Rectal smooth muscle tissue (tissue), 1 donor: ENCODE data around the gene SMURF1.
"Not testable (repeated sequence)": the region's sequence is repeated elsewhere in the genome, so short reads cannot be mapped to it uniquely, and the experiment has no call there.

Source experiments
- H3K27ac ChIP-seq: one replicate; pipeline ENCODE4 v1.7.0; 2013; ENCODE audit warnings: low read depth, low read length, inconsistent platforms
- H3K27me3 ChIP-seq: one replicate; pipeline ENCODE4 v1.7.0; 2013; ENCODE audit warnings: low read length; ENCODE audit not compliant: control insufficient read depth, insufficient read depth
- H3K36me3 ChIP-seq: one replicate; pipeline ENCODE4 v1.7.0; 2013; ENCODE audit warnings: low read length; ENCODE audit not compliant: control insufficient read depth, insufficient read depth
- H3K4me1 ChIP-seq: one replicate; pipeline ENCODE4 v1.7.0; 2013; ENCODE audit warnings: low read length; ENCODE audit not compliant: control insufficient read depth, insufficient read depth
- H3K4me3 ChIP-seq: one replicate; pipeline ENCODE4 v1.7.0; 2013; ENCODE audit warnings: low read length
- H3K9ac ChIP-seq: one replicate; pipeline ENCODE4 v1.7.0; 2013; ENCODE audit warnings: low read length

Gene SMURF1

DNA sequence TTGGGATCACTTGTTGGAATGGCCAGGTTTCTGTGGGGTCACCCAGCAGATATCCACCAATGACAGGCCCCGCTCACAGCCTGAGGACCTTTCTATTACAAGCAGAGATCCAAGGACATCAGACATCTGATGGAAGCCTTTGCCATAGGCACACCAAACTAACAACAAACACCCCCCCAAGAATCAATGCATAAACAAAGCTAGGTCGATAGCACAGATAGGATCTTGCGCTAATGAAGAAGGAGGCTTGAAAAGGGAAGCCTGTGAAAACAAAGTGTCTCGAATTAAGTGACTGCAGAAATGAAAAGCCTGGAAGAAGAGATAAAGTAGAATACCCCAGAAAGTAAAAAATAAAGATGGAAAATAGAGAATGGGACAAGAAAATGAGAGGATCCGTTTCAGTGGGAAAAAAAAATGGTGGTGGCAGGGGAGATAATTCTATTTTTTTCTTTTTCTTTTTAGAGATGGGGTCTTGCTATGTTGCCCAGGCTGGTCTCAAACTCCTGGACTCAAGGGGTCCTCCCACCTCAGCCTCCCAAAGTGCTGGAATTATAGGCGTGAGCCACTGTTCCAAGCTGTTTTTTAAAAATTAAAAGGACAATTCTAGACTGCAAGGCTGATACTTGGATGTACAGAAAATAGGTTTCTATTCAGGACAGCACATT, 26.3 kb upstream of the SMURF1 start:
- H3K36me3 ChIP-seq: no peaks in the 10 kb centered on the region
- H3K9ac ChIP-seq: no peak overlapping the region
- no peaks in the 10 kb centered on the region for H3K4me1 ChIP-seq
- H3K27ac ChIP-seq: no peak overlapping the region
- no peaks in the 10 kb centered on the region for H3K27me3 ChIP-seq
- H3K4me3 ChIP-seq: no peak overlapping the region

DNA sequence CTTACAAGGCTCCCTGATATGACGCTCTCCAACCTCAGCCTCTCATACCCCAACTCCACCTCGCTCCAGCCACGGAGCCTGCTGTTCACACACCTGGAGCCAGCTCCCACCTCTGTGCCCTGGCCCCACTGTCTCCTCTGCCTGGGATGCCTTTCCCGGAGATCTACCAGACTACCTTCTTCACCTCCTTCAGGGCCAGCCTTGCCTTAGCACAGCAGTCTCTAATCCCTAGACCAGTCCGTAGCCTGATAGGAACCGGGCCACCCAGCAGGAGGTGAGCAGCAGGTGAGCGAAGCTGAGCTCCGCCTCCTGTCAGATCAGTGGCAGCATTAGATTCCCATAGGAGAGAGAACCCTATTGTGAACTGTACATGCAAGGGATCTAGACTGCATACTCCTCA, 23.2 kb upstream of the SMURF1 start:
- Histone ChIP-seq H3K27ac (no peak overlapping the region), H3K9ac (no peak overlapping the region), H3K4me1 (no peaks in the 10 kb centered on the region), H3K4me3 (no peak overlapping the region), H3K27me3 (no peaks in the 10 kb centered on the region), H3K36me3 (no peaks in the 10 kb centered on the region)

DNA sequence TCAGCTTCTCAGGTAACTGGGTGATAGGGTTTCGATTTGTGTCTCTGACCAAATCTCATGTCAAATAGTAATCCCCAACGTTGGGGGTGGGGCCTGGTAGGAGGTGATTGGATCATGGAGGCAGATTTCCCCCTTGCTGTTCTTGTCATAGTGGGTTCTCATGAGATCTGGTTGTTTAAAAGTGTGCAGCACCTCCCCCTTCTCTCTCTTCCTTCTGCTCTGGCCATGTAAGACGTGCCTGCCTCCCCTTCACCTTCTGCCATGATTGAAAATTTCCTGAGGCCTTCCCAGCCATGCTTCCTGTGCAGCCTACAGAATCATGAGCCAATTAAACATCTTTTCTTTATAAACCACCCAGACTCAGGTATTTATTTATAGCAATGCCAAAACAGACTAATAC, 21.9 kb upstream of the SMURF1 start:
- no peaks in the 10 kb centered on the region for H3K27me3 ChIP-seq
- H3K27ac ChIP-seq: no peak overlapping the region
- H3K9ac ChIP-seq: no peak overlapping the region
- no peaks in the 10 kb centered on the region for H3K36me3 ChIP-seq
- H3K4me1 ChIP-seq: no peaks in the 10 kb centered on the region
- no peak overlapping the region for H3K4me3 ChIP-seq

DNA sequence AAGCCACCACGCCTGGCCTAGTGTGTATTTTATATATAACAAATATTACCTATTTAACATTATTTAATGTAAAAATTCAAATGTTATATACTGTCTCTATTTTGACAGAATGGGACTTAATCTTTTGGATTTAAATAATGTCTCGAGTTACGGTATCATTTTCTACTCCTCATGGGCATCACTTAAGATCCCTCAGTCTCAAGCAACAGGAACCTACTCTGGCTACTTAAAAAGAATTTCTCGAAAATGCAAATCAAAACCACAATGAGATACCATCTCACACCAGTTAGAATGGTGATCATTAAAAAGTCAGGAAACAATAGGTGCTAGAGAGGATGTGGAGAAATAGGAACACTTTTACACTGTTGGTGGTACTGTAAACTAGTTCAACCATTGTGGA, 19.8 kb upstream of the SMURF1 start:
- not testable (repeated sequence) for H3K27ac ChIP-seq

DNA sequence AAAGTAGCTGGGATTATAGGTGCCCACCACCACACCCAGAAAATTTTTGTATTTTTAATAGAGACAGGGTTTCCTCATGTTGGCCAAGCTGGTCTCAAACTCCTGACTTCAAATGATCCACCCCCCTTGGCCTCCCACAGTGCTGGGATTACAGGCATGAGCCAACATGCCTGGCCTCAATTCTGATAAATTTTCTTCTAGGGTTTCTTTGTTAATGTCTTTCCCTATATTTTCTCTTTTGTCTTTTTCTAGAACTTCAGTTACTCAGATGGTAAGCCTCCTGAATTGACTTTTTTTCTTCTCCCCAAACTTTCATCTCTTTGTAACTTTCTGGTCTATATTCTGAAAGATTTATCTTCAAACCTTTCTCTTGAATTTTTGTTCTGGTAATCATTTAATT, 12.7 kb upstream of the SMURF1 start:
- no peaks in the 10 kb centered on the region for H3K4me1 ChIP-seq
- no peaks in the 10 kb centered on the region for H3K36me3 ChIP-seq
- no peak overlapping the region for H3K4me3 ChIP-seq
- H3K27me3 ChIP-seq: no peaks in the 10 kb centered on the region
- H3K27ac ChIP-seq: no peak overlapping the region
- H3K9ac ChIP-seq: no peak overlapping the region

More for the DNA sequence above, 19.8 kb upstream of the SMURF1 start:
- not testable (repeated sequence) for H3K4me3 ChIP-seq, H3K9ac ChIP-seq, H3K36me3 ChIP-seq, H3K4me1 ChIP-seq, H3K27me3 ChIP-seq

DNA sequence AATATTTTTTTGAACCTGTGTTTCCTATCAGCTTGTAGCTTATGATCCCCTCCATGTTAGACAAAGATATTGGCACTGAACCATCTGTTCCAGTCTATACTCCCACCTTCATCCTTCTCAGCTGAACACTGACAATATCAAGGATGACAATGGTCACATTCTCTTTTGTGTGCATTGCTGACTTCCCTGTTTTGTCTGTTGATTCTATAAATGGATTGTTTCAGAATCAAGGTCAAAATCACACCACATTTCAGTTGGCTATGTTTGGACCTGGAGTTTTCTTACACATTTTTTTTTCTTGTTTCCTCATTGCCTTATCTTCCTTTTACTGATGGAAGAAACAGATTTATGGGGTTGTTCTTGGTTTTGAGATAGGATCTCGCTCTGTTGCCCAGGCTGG, 11.3 kb upstream of the SMURF1 start:
- no peak overlapping the region for H3K9ac ChIP-seq
- no peak overlapping the region for H3K4me3 ChIP-seq
- H3K36me3 ChIP-seq: no peaks in the 10 kb centered on the region
- H3K4me1 ChIP-seq: no peaks in the 10 kb centered on the region
- no peaks in the 10 kb centered on the region for H3K27me3 ChIP-seq
- H3K27ac ChIP-seq: no peak overlapping the region

DNA sequence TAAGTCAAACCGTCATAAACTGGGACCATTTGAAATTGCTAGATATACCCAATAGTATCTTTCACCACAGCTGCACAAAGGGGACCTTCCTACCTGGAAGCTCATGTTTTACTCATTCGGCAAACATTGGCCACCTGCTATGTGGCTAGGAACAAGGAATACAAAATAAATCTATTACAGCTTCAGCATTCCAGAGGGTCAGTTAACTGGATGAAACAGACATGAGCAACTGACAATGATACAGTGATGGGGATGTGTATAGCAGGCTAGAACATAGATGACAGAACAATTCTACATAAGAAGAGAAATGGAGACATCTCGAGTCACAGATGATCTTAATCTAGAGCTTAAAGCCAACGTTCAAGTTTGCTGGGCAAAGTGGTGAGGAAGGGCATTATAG, 3.1 kb upstream of the SMURF1 start:
- Histone ChIP-seq H3K36me3 (no peaks in the 10 kb centered on the region), H3K4me1 (peaks cover 2% of the 10 kb centered on the region), H3K9ac (no peak overlapping the region), H3K27me3 (no peaks in the 10 kb centered on the region), H3K4me3 (no peak overlapping the region), H3K27ac (no peak overlapping the region)

DNA sequence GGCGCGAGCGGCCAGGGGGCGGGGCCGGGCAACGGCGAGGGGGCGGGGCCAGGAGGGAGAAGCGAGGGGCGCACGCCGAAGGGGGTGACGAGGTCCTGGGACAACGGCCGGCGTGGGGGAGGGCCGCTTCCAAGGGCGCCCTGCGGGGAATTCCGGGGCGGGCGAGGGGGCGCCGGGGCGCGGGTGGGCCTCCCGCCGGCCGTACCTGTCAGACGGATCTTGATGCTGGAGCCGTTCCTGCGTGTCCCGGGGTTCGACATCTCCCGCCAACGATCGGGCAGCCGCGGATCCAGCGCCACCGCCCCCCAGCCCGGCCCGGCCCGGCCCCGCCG, 421 bp downstream of the SMURF1 start:
- Histone ChIP-seq H3K27ac (peak overlapping the region; percentile 92), H3K36me3 (no peaks in the 10 kb centered on the region), H3K4me1 (peaks cover 4% of the 10 kb centered on the region), H3K9ac (peak overlapping the region; percentile 21), H3K4me3 (peak overlapping the region; percentile 53), H3K27me3 (no peaks in the 10 kb centered on the region)

DNA sequence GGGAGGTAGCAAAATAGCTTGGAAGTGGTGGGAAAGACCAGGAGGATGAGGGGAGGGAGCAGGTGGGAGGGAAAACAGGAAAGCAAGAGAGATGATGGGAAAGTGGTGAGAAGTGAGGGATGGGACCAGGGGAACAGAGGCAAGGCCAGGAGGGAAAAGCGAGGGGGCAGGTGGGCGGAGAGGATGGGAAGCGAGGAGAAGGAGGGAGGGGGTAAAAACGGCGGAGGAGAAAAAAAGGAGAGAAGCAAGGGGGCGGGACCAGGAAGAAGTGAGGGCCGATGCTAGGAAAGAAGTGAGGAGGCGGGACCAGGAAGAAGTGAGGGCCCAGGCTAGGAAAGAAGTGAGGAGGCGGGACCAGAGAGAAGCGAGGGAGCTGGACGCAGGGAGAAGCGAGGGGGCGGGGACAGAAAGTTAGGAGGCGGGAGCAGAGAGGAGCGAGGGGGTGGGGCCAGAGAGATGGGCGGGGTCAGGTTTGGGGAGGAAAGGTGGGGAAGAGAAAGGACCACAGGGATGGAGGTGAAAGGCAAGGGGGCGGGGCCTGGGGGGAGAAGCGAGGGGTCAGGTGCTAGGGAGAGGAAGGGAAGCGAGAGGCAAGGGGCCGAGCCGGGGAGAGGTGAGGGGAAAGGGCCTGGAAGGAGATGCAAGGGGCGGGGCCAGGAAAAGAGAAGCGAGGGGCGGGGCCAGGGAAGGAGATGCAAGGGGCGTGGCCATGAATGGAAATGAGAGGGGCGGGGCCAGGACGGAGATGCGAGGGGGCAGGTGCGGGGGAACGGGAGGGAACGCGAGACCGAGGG, 984 bp downstream of the SMURF1 start:
- no peaks in the 10 kb centered on the region for H3K36me3 ChIP-seq
- H3K4me1 ChIP-seq: peaks cover 4% of the 10 kb centered on the region
- H3K9ac ChIP-seq: no peak overlapping the region
- no peaks in the 10 kb centered on the region for H3K27me3 ChIP-seq
- peak overlapping the region; percentile 56 for H3K4me3 ChIP-seq
- H3K27ac ChIP-seq: peak overlapping the region; percentile 83

DNA sequence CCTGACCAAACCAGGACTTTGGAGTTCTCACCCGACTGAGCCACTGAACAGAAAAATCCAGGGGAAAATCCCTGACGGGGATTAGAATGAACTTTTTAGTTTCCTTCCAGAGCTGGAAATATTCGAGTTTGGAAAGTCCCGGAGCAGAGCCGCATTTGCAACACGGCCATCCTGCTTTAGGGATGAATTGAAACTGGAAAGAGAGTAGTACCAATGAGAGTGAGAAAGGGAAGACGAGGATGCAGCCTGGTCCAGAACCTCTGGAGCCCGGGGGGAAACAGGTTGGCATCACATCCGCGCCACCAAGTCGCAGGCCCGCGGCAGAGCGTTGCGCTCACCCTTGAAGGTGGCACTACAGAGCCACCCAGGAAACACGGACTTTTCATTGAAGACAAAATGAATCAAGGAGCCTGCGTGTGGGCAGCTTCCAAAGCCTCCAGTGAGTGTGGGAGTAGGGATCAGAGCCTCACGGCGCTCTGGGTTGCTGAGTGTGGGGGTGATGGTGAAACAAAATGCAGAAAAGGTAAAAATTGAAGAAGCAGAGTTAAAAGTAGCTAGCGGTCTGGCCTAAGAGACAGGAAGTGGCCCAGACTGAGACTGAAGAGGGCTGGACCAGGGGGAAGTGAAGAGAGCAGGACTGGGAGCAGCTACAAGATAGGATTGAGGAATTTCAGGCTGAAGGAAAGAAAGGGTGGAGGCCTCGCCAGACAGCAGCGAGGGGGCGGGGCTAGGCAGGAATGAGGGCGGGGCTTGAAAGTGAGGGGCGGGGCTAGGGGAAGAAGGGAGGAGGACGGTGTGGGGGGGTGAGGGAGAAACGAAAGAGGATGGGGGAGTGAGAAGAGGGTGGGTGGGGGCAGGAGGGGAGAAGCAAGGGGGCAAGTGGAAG, 1.8 kb downstream of the SMURF1 start:
- Histone ChIP-seq H3K4me3 (peak overlapping the region; percentile 60), H3K4me1 (peaks cover 4% of the 10 kb centered on the region), H3K9ac (no peak overlapping the region), H3K36me3 (no peaks in the 10 kb centered on the region), H3K27me3 (no peaks in the 10 kb centered on the region), H3K27ac (peak overlapping the region; percentile 83)

DNA sequence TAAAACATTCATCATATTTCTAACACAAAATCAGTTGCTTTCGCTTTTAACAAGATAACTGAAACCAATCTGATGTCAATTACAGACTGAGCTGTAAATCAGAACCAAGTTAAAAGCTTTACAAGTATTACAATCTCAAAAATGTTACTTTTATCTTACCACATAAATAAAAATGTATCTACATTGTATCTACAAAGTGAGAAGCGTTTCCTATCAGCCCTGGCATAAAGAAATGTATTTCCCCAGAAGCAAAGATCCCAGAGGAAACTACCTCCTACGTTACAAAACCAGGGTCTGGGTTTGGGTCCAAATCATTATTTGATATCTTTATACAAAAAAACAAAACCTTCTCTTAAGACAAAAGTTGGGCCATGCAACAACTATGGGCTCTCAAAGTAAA, 2.6 kb downstream of the SMURF1 start:
- no peaks in the 10 kb centered on the region for H3K36me3 ChIP-seq
- no peak overlapping the region for H3K4me3 ChIP-seq
- H3K27me3 ChIP-seq: no peaks in the 10 kb centered on the region
- peaks cover 4% of the 10 kb centered on the region for H3K4me1 ChIP-seq
- H3K27ac ChIP-seq: no peak overlapping the region
- no peak overlapping the region for H3K9ac ChIP-seq

DNA sequence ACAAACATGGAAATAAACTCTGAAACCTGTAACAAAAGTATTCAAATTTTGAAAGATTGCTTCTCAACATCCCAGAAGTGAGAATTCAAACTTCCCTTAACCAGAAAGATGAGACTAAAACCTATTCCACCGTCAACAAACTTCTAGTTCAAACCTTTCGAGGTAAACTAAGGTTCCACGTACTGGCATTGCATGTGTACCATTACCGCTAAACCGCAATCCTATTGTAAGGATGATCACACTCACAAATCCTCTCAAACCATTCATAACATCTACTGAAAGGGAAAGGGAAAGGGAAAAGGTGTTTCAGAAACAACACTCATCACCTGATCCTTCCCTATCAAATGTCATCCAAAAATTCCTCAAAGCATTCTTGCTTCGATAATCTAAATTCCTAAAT, 3.1 kb downstream of the SMURF1 start:
- H3K27me3 ChIP-seq: no peaks in the 10 kb centered on the region
- no peak overlapping the region for H3K9ac ChIP-seq
- H3K27ac ChIP-seq: no peak overlapping the region
- no peaks in the 10 kb centered on the region for H3K36me3 ChIP-seq
- H3K4me3 ChIP-seq: peak overlapping the region; percentile 14
- H3K4me1 ChIP-seq: peaks cover 4% of the 10 kb centered on the region
